Activated CD4-positive, alpha-beta T cell treated with anti-CD3 and anti-CD28 coated beads for 24 hours (primary cell): ENCODE measurements around the gene APBA1.

Experiments used
- DNase-seq, 2 donors: peaks; one replicate each; pipeline ENCODE4 v3.0.0-alpha.2; 2020; ENCODE audit warnings: low read depth in 2 of 2

The APBA1 gene

GRCh38 chr9:69657269-69657668, 14.9 kb downstream of the APBA1 start:
- DNase-seq: no peak

DNA sequence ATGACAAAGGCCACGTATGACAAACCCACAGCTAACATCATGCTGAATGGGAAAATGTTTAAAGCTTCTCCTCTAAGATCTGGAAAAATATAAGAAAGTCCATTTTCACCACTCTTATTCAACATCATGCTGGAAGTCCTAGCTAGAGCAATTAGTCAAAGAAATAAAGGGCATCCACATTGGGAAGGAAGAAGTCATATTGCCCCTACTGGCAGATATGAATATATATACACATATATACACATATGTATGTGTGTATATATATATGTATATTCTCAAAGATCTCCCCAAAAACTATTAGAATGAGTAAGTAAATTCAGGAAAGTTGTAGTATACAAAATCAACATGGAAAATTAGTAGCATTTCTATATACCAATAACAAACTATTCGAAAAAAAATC, 17.1 kb downstream of the APBA1 start:
- no peak for DNase-seq

DNA sequence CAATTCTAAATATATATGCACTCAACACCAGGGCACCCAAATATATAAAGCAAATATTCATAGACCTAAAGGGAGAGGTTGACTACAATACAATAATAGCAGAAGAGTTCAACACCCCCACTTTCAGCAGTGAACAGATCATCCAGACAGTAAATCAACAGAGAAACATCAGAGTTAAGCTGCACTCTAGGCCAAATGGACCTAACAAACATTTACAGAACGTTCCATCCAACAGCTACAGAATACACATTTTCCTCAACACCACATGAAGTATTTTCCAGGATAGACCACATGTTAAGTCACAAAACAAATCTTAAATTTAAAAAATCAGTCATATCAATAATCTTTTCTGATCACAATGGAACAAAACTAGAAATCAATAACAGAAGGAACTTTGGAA, 18.9 kb downstream of the APBA1 start:
- no peak for DNase-seq

DNA sequence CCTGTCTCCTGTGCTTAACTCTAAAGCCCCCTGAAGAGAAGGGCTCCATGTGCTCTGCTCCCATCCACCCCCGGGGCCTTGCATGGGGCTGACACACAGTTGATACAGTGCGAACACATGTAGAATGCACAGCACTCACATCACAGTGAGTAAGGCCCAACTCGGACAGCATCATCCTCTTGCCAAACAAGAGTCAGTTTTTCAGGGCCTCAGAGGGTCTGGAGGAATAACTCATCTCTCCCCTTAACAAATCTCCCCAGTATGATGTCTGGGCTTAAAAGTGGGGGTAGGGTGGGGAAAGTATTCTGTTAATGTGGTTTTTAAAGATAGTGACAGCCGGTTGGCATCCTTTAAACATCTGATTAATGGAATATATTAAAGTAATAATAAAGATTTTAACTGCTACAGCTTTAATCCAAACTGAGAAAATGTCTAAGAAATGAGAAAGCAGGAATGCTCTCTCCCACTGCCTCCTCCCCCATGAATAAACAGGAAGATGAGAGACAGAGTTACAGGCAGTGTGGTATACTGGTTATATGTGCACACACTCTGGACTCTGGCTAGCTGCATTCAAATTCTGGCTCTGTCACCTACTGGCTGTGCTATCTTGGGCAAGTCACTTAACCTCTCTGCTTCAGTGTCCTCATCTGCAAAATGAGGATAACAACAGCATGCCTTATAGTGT, 22.5 kb downstream of the APBA1 start:
- DNase-seq: no peak

DNA sequence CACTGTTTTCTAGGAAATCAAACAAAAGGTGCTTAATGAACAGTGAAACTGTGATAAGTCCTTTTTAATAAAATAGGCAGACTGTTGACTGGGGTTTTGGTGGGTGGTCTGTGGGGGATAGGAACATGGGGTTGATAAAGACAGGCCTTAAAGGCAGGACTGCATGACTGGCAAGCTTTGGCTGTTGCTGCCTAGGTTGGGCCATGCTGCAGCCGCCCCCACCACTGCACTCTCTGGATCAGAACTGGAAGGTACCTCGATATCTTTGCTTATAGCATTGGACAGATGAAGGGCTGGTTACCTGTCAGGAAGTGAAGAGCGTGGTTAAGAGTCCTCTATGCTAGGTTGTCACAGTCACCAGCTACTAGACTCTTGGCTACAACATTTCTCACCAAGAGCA, 24.4 kb downstream of the APBA1 start:
- no peak for DNase-seq

DNA sequence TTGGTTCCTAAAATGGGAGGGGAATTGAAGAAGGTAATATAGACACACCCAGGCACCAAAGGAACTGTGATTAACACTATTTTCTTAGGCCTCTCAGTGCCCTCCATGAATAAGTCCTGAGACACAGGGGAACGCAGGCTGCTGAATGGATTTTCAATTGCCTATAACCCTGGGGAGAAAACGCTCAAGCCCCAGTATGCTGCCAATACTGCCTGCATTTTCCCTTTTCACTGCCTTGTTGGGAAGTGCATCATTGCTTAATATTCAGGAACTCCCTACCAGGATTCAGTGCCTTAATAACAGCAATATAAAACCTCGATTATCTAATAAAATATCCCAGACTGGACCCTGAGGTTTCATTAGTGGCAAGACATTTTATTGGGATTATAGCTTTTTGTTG, 25.4 kb downstream of the APBA1 start:
- no peak for DNase-seq

GRCh38 chr9:69645488-69645887, 26.7 kb downstream of the APBA1 start:
- no peak for DNase-seq

DNA sequence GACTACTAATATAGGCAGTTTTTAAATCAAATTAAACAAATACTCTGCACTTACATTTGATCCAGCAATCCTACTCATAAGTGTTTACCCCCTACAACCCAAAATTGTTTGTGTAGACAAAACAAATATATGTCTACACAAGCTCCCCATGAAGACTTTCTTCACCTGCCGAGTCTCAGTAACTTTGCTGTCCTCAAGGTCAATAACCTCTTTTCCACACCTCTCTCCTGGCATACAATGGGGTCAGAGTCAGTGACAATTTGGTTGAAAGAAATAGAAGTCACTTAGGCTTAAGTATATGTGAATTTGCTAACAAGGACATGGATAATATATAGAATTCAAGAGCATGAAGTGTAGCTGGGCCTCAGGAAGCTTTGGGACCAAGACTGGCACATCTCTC, 29.1 kb downstream of the APBA1 start:
- no peak for DNase-seq

- no peak for DNase-seq
Measured at GRCh38 chr9:69637817-69638200, 34.4 kb downstream of the APBA1 start.

GRCh38 chr9:69637193-69637816, 34.9 kb downstream of the APBA1 start:
- no peak for DNase-seq

DNA sequence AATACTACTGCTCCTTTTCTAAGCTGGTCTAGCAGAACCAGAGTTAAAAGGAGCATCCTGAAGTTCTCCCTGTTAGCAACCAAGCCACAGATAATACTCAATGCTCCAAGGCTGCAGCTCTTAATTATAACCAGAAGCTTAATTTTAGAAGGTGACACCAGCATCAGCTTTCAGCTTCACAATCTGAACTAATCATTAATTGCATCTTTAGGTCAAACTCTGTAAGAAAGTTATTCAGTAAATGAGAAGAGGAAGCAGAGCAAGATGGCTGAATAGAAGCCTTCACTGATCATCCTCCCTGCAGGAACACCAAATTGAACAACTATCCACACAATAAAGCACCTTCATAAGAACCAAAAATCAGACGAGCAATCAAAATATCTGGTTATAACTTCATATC, 38.5 kb downstream of the APBA1 start:
- no peak for DNase-seq

- no peak for DNase-seq
Measured at GRCh38 chr9:69632768-69633167, 39.4 kb downstream of the APBA1 start.

DNA sequence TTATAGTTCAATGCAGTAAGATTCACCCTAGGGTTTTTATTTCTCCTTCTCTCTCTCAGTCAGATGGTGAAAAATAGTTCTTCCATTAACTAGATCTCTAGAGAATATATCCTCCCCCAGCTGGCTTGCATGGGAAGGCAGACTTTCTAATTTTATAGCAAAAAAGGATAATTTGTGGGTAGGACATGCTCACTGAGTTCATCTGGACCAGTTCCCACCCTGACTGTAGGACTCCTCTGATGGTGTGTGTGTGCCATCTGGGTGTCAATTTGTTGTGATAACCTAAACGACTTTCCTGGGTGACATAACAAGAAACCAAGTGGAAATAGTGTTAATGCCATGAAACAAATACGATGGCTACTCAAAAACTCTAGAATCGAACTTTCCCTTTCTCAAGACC, 44.9 kb downstream of the APBA1 start:
- DNase-seq: no peak

DNA sequence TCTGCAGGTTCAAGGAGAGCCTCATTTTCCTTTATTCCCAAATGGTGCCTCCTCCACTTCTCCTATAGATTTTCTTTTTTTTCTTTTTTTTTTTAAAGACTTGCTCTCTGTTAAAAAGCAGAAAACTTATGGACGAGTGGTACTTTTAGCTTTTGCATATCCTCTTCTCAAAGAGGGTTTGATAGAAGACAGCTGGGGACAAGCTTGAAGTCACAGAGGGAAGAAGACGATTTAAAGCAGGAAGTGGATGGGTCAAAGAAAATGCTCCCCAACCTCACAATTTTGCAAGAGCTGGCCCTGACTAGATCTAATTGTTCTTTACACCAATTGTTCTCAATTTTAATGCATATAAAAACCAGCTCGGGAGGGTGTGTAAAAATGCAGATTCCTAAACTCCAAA, 48.9 kb downstream of the APBA1 start:
- DNase-seq: no peak

- no peak for DNase-seq
Measured at GRCh38 chr9:69622676-69623075, 49.5 kb downstream of the APBA1 start.

DNA sequence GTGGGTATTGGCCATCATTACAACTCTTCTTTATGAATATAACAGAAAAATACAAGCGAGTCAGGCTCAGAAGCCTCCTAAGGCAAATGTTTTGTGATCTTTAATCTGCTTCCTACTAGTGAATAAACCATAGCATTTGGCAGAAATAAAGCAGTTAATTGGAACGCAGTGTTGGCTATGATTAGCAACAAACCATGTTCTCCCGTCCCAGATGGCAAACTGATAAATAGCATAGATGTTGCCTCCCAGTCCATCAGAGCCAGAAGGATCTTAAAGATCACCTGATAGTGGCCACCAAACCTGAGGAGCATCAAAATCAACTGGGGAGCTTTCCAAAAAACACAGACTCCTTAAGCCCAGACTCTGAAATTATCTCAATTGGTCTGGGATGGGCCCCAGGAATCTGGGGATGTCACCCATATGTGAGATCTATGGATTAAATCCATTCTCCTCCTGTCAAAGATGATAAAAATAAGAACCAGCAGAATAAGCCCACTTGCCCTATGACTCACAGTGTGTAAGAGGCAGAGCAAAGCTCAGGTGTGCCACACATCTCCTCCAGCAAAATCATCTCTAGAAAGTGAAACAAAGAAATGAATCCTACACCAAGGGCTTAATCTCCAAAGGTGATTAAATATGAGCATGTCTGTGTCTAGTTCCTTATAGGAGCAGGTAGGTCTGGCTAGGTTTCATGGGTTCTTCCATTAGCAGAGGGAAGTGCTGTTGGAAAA, 50.3 kb downstream of the APBA1 start:
- DNase-seq: no peak

DNA sequence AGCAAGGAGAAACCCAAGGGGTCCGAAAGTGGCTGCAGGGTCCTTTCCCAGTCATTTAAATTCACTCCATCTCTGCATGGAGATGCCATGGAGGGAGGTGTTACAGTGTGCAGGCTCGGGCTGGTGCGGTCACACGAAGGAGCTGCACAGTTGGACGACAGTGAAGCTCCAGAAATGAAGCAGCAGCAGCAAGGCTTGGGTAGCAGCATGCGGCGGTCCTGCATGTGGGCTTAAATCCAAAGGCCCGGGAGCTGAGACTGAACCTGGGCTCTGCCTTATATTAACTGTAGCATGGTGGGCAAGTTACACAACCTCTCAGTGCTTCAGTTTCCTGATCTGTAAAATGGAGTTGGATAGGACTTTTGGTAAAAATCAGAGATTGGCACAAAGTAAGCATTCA, 51.4 kb downstream of the APBA1 start:
- DNase-seq: no peak

GRCh38 chr9:69619233-69619632, 52.9 kb downstream of the APBA1 start:
- DNase-seq: no peak

GRCh38 chr9:69617006-69617405, 55.2 kb downstream of the APBA1 start:
- DNase-seq: no peak

DNA sequence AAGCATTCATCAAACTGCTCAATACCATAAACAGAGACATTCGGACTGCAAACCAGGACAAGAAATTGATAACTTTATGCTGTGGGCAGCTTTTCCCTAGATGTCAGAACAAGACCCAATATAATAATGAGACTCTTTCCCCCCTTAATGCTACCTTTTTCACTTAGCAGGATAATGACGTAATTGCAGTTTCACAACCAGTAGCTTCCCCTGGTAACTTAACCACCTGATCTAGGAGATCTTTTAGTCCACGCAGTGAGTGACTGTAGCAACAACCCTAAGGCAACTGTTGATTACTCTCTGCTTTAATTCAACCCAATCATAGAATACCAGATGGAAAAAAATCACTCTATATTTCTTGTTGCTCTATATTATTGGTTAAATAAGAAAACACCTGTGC, 56.3 kb downstream of the APBA1 start:
- DNase-seq: no peak

GRCh38 chr9:69611221-69611620, 61.0 kb downstream of the APBA1 start:
- DNase-seq: no peak

DNA sequence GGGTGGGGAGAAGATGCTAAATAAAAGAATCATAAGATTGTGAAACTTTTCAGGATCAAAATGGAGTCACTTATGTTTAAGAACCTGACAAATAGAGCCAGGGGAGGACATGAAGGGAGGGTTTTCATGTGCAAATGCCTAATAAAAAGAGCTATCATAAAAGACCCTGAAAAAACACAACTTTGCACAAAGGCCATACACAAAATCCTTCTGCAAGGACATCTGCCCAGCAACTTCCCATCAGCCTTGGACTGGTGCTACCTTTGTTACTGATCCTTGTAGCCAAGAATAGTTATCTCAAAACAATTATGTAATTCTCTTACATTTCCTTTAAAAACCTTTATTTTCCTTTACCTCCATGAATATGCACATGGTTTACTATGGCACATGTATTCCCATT, 63.0 kb downstream of the APBA1 start:
- no peak for DNase-seq

GRCh38 chr9:69606089-69606488, 66.1 kb downstream of the APBA1 start:
- DNase-seq: no peak
